Measurements from ENCODE around the gene TNP2.
"Not testable (repeated sequence)": the region's sequence is repeated elsewhere in the genome, so short reads cannot be mapped to it uniquely, and the experiment has no call there.

The TNP2 gene

GRCh38 chr16:11299865-11300559 is 30.9 kb upstream of the TNP2 start:
- no peak for DNase-seq (ENCODE audit: low read depth)

- DNase-seq (ENCODE audit: low read depth), result not testable (repeated sequence)
Measured at GRCh38 chr16:11298950-11299547, 29.9 kb upstream of the TNP2 start.

- no peak for DNase-seq (ENCODE audit: low read depth)
Measured at GRCh38 chr16:11298143-11298900, 29.2 kb upstream of the TNP2 start.

- DNase-seq (ENCODE audit: low read depth), result no peak
Measured at GRCh38 chr16:11297492-11298142, 28.5 kb upstream of the TNP2 start.

- DNase-seq (ENCODE audit: low read depth), result no peak
Measured at GRCh38 chr16:11296706-11297491, 27.8 kb upstream of the TNP2 start.

GRCh38 chr16:11296351-11296705 is 27.2 kb upstream of the TNP2 start:
- no peak for DNase-seq (ENCODE audit: low read depth)

- no peak for DNase-seq (ENCODE audit: low read depth)
Measured at GRCh38 chr16:11295672-11296071, 26.5 kb upstream of the TNP2 start.

- no peak for DNase-seq (ENCODE audit: low read depth)
Measured at GRCh38 chr16:11292076-11292748, 23.1 kb upstream of the TNP2 start.

- no peak for DNase-seq (ENCODE audit: low read depth)
Measured at GRCh38 chr16:11291091-11291703, 22.1 kb upstream of the TNP2 start.

- no peak for DNase-seq (ENCODE audit: low read depth)
Measured at GRCh38 chr16:11290102-11290893, 21.2 kb upstream of the TNP2 start.

GRCh38 chr16:11289696-11290095 is 20.6 kb upstream of the TNP2 start:
- not testable (repeated sequence) for DNase-seq (ENCODE audit: low read depth)

GRCh38 chr16:11289202-11289601 is 20.1 kb upstream of the TNP2 start:
- no peak for DNase-seq (ENCODE audit: low read depth)

GRCh38 chr16:11285842-11286241 is 16.7 kb upstream of the TNP2 start:
- no peak for DNase-seq (ENCODE audit: low read depth)

GRCh38 chr16:11283820-11284248 is 14.7 kb upstream of the TNP2 start:
- DNase-seq (ENCODE audit: low read depth), result no peak

- DNase-seq (ENCODE audit: low read depth), result no peak
Measured at GRCh38 chr16:11280616-11281522, 11.7 kb upstream of the TNP2 start, which contains the start of gene PRM1. Gene PRM1 (minus strand): TSS chr16:11281330. CDS start chr16:11281238, 92 bp downstream.

GRCh38 chr16:11278681-11279628 is 9.8 kb upstream of the TNP2 start:
- DNase-seq (ENCODE audit: low read depth), result no peak

- no peak for DNase-seq (ENCODE audit: low read depth)
Measured at GRCh38 chr16:11277607-11278337, 8.6 kb upstream of the TNP2 start.
